22Rv1 (cell line): Measurements from ENCODE around the gene NECAB2.
"Not testable (repeated sequence)": the region's sequence is repeated elsewhere in the genome, so short reads cannot be mapped to it uniquely, and the experiment has no call there.

Experiments
- CTCF ChIP-seq: fragments of 450-650 bp; IDR thresholded peaks from 2 replicates; pipeline ENCODE4 v1.5.1; 2017; ENCODE audit warnings: mild to moderate bottlenecking
- ZFX ChIP-seq: fragments of 450-650 bp; IDR thresholded peaks from 2 replicates; pipeline ENCODE4 v1.6.1; 2017; ENCODE audit warnings: antibody characterized with exemption, borderline replicate concordance

GRCh38 chr16:83950862-83951399 lies 17.1 kb upstream of the NECAB2 start:
- TF ChIP-seq CTCF, ZFX: not testable (repeated sequence)
